A673 (cell line): ENCODE measurements around the gene PHF21B. TPM values are rescaled to one million over a fixed set of nuclear protein-coding genes. Genes with fewer than 3 reads are reported as not detected.

Source experiments
- BruUV-seq: library from RNA; stranded (reverse); fragments of 400-500 nt; replicated peaks from 2 replicates; lab custom pipeline; 2021; lab: Mats Ljungman, UMichigan
- CTCF ChIA-PET: fragments of 300-600 bp; sonication (Branson Sonifier 250); formaldehyde crosslinking; loops from one replicate; lab custom pipeline; 2022; ENCODE audit warnings: antibody characterized with exemption; lab: Charles Lee
- POLR2A ChIA-PET: fragments of 300-600 bp; sonication (Branson Sonifier 250); formaldehyde crosslinking; loops from one replicate; lab custom pipeline; 2022; ENCODE audit warnings: antibody characterized with exemption; ENCODE audit not compliant: low non-redundant PET; lab: Charles Lee
- DNase-seq: peaks from one replicate; pipeline ENCODE4 v3.0.0-alpha.2; 2015; ENCODE audit warnings: low spot score
- H3K27ac ChIP-seq: fragments of 200-600 bp; sonication (generic); 2 replicates; pipeline ENCODE4 v1.5.1; 2016; ENCODE audit warnings: mixed run types, low read depth, mild to moderate bottlenecking, mixed read lengths, antibody characterized with exemption, low read length; ENCODE audit not compliant: poor library complexity, severe bottlenecking
- H3K27me3 ChIP-seq: fragments of 200-600 bp; sonication (generic); replicated peaks from 2 replicates; pipeline ENCODE4 v1.6.1; 2017; ENCODE audit warnings: mixed run types, low read depth, mild to moderate bottlenecking, mixed read lengths, antibody characterized with exemption, low read length; ENCODE audit not compliant: insufficient read depth, poor library complexity
- H3K36me3 ChIP-seq: fragments of 200-600 bp; sonication (generic); 2 replicates; pipeline ENCODE4 v1.6.1; 2016; ENCODE audit warnings: mixed run types, mild to moderate bottlenecking, mixed read lengths, antibody characterized with exemption, low read length; ENCODE audit not compliant: insufficient read depth, poor library complexity, severe bottlenecking
- H3K4me1 ChIP-seq: fragments of 200-600 bp; sonication (generic); 2 replicates; pipeline ENCODE4 v1.6.1; 2017; ENCODE audit warnings: mixed run types, mild to moderate bottlenecking, mixed read lengths, antibody characterized with exemption, low read length; ENCODE audit not compliant: insufficient read depth, poor library complexity, severe bottlenecking
- H3K4me3 ChIP-seq: fragments of 200-600 bp; sonication (generic); 2 replicates; pipeline ENCODE4 v1.5.1; 2016; ENCODE audit warnings: low read depth, mixed run types, mild to moderate bottlenecking, mixed read lengths, low read length; ENCODE audit not compliant: poor library complexity, severe bottlenecking
- H3K9me3 ChIP-seq: fragments of 200-600 bp; sonication (generic); 2 replicates; pipeline ENCODE4 v1.6.1; 2016; ENCODE audit warnings: mixed run types, low read depth, mild to moderate bottlenecking, mixed read lengths, antibody characterized with exemption, low read length; ENCODE audit not compliant: poor library complexity, severe bottlenecking
- CTCF ChIP-seq: fragments of 300-800, 200-600 bp; sonication (generic); conservative IDR thresholded peaks from 2 replicates; pipeline ENCODE4 v1.5.1; 2017; ENCODE audit warnings: low read depth, mild to moderate bottlenecking, antibody characterized with exemption, low read length, moderate library complexity, mixed read lengths
- EZH2 ChIP-seq: fragments of 200-600 bp; sonication (generic); IDR thresholded peaks from 2 replicates; pipeline ENCODE4 v1.6.1; 2017; ENCODE audit warnings: borderline replicate concordance, low read depth, mild to moderate bottlenecking, mixed read lengths, antibody characterized with exemption, low read length; ENCODE audit not compliant: poor library complexity, severe bottlenecking
- intact Hi-C: fragments of 100-400 bp; cut with micrococcal nuclease; formaldehyde crosslinking; loops from one replicate; pipeline ENCODE4 v1.10.0; 2022; ENCODE audit not compliant: unreplicated experiment
- total RNA-seq: library from RNA; stranded (reverse); gene quantifications from 2 replicates; pipeline ENCODE4 v1.2.3, GENCODE V29; 2021

PHF21B gene
- total RNA-seq, 1 experiment from 2014 or later, result 13.2 TPM

GRCh38 chr22:44998296-44998695 lies 11.5 kb downstream of the PHF21B start:
- Histone ChIP-seq H3K27ac (no peak overlapping the region), H3K9me3 (no peaks in the 10 kb centered on the region), H3K27me3 (no peaks in the 10 kb centered on the region), H3K4me1 (no peaks in the 10 kb centered on the region), H3K4me3 (no peak overlapping the region), H3K36me3 (peaks cover 8% of the 10 kb centered on the region)
- DNase-seq, result no peak
- TF ChIP-seq EZH2, result no peak
- TF ChIP-seq CTCF, result no peak
- ChIA-PET CTCF (no interaction called here), POLR2A (interaction anchor here (0.6 kb wide), 1 partner anchor 23 kb away, joined by 3 read pairs; no protein-coding TSS in a partner anchor)
- BruUV-seq, result no TSS peak
- intact Hi-C loops, result no loop called here

GRCh38 chr22:44997060-44997459 lies 12.7 kb downstream of the PHF21B start:
- DNase-seq, result no peak
- H3K36me3 ChIP-seq, result peaks cover 6% of the 10 kb centered on the region
- intact Hi-C loops, result no loop called here
- TF ChIP-seq CTCF (no peak), EZH2 (no peak)
- H3K4me1 ChIP-seq, result no peaks in the 10 kb centered on the region
- no peaks in the 10 kb centered on the region for H3K9me3 ChIP-seq
- no peaks in the 10 kb centered on the region for H3K27me3 ChIP-seq
- no TSS peak for BruUV-seq
- no peak overlapping the region for H3K4me3 ChIP-seq
- ChIA-PET POLR2A (no interaction called here), CTCF (no interaction called here)
- H3K27ac ChIP-seq, result no peak overlapping the region

GRCh38 chr22:44996648-44997047 lies 13.2 kb downstream of the PHF21B start:
- Histone ChIP-seq H3K27me3 (no peaks in the 10 kb centered on the region), H3K4me1 (no peaks in the 10 kb centered on the region), H3K9me3 (no peaks in the 10 kb centered on the region), H3K27ac (no peak overlapping the region), H3K36me3 (peaks cover 1% of the 10 kb centered on the region), H3K4me3 (no peak overlapping the region)
- ChIA-PET POLR2A (no interaction called here), CTCF (no interaction called here)
- no peak for TF ChIP-seq EZH2
- TF ChIP-seq CTCF, result no peak
- BruUV-seq, result no TSS peak
- no peak for DNase-seq
- intact Hi-C loops, result no loop called here
